GM11168 (cell line): ENCODE data around the gene CHIC2.

Experiments
- in situ Hi-C: fragments of 300-500 bp; cut with MboI; formaldehyde crosslinking; loops from one replicate; pipeline ENCODE4 v1.12.0; 2022; ENCODE audit warnings: low sequenced_read_pairs; ENCODE audit not compliant: unreplicated experiment

The CHIC2 gene

GRCh38 chr4:53961351-53961750 is 103.1 kb downstream of the CHIC2 start:
- in situ Hi-C loops: no loop called here

GRCh38 chr4:53960843-53961242 is 103.6 kb downstream of the CHIC2 start:
- in situ Hi-C loops: no loop called here
